Endothelial cell of umbilical vein (primary cell): ENCODE data around the gene PCDHGA6. TPM values are rescaled to one million over a fixed set of nuclear protein-coding genes. Genes with fewer than 3 reads are reported as not detected.

Experiments
- BruUV-seq: library from RNA; stranded (reverse); fragments of 400-500 nt; replicated peaks from 2 replicates; lab custom pipeline; 2021; lab: Mats Ljungman, UMichigan
- CTCF ChIA-PET: fragments of 300-600, 350-600 bp; sonication (Branson Sonifier 250); formaldehyde crosslinking; loops from one replicate; lab custom pipeline; 2021; ENCODE audit warnings: antibody characterized with exemption, inconsistent platforms; lab: Charles Lee
- POLR2A ChIA-PET: fragments of 300-600, 350-600 bp; sonication (Branson Sonifier 250); formaldehyde crosslinking; loops from one replicate; lab custom pipeline; 2021; ENCODE audit warnings: antibody characterized with exemption, inconsistent platforms; lab: Charles Lee
- DNase-seq: peaks from one replicate; pipeline ENCODE4 v3.0.0-alpha.2; 2011; ENCODE audit warnings: low read depth, low spot score
- FAIRE-seq: peaks from 2 replicates; lab custom pipeline; 2011; peaks lifted over from hg19 to GRCh38; lab: Jason Lieb, UNC
- H2AFZ ChIP-seq: 2 replicates; pipeline ENCODE4 v1.6.0; 2012; ENCODE audit warnings: low read depth, low read length, control low read depth, inconsistent platforms
- H3K27ac ChIP-seq: 2 replicates; pipeline ENCODE4 v1.5.1; 2011; ENCODE audit warnings: low read depth, mild to moderate bottlenecking, control low read depth, low read length, moderate library complexity; ENCODE audit not compliant: insufficient read depth
- H3K27me3 ChIP-seq, 2 experiments: 2 replicates each; pipeline versions ENCODE4 v1.6.0 to v1.6.1; 2011; ENCODE audit warnings: low read length in 2 of 2, mixed read lengths in 1 of 2; ENCODE audit not compliant: control insufficient read depth in 2 of 2, insufficient read depth in 2 of 2
- H3K36me3 ChIP-seq, 2 experiments: 2 replicates in 1 of 2; 3 replicates in 1 of 2; pipeline ENCODE4 v1.5.1; 2011; ENCODE audit warnings: low read length in 2 of 2, mild to moderate bottlenecking in 1 of 2, moderate library complexity in 1 of 2; ENCODE audit not compliant: control insufficient read depth in 2 of 2, insufficient read depth in 2 of 2; ENCODE audit errors: extremely low read depth in 1 of 2
- H3K4me1 ChIP-seq: 3 replicates; pipeline ENCODE4 v1.5.1; 2011; ENCODE audit warnings: mild to moderate bottlenecking, low read length; ENCODE audit not compliant: control insufficient read depth, insufficient read depth; ENCODE audit errors: extremely low read depth
- H3K4me2 ChIP-seq: 2 replicates; pipeline ENCODE4 v1.6.1; 2011; ENCODE audit warnings: low read length, control low read depth, mixed read lengths; ENCODE audit not compliant: insufficient read depth
- H3K4me3 ChIP-seq, 3 experiments: fragments of 200-600 bp in 1 of 3; sonication (generic), shearing (Covaris generic) in 1 of 3; replicated peaks in 1 of 3; 2 replicates each; pipeline ENCODE4 v1.5.1; 2011 to 2016; ENCODE audit warnings: control low read depth in 3 of 3, low read length in 3 of 3, mild to moderate bottlenecking in 2 of 3, inconsistent platforms in 1 of 3, low read depth in 1 of 3, moderate library complexity in 1 of 3; ENCODE audit not compliant: insufficient read depth in 1 of 3
- H3K79me2 ChIP-seq: 2 replicates; pipeline ENCODE4 v1.6.0; 2012; ENCODE audit warnings: low read length, inconsistent platforms; ENCODE audit not compliant: control insufficient read depth, insufficient read depth
- H3K9ac ChIP-seq: replicated peaks from 2 replicates; pipeline ENCODE3; 2011; ENCODE audit warnings: low read length, control low read depth; ENCODE audit not compliant: insufficient read depth; ENCODE audit errors: extremely low read depth
- H3K9me1 ChIP-seq: replicated peaks from 3 replicates; pipeline ENCODE4 v1.6.0; 2011; ENCODE audit warnings: mild to moderate bottlenecking, low read length; ENCODE audit not compliant: control insufficient read depth, insufficient read depth; ENCODE audit errors: extremely low read depth
- H3K9me3 ChIP-seq: replicated peaks from 2 replicates; pipeline ENCODE4 v1.5.1; 2012; ENCODE audit warnings: low read length, inconsistent platforms; ENCODE audit not compliant: control insufficient read depth, insufficient read depth
- H4K20me1 ChIP-seq: replicated peaks from 2 replicates; pipeline ENCODE3; 2011; ENCODE audit warnings: mild to moderate bottlenecking, low read length; ENCODE audit not compliant: control insufficient read depth, insufficient read depth; ENCODE audit errors: extremely low read depth
- CTCF ChIP-seq, 2 donors: IDR thresholded peaks; 1 replicate in 1 of 2; 2 replicates in 1 of 2; pipeline ENCODE4 v1.5.1; 2011; ENCODE audit warnings: low read length in 2 of 2, mild to moderate bottlenecking in 2 of 2, moderate library complexity in 2 of 2, control low read depth in 1 of 2, inconsistent platforms in 1 of 2, low read depth in 1 of 2; ENCODE audit not compliant: insufficient read depth in 1 of 2; ENCODE audit errors: extremely low read depth in 1 of 2
- EZH2 ChIP-seq: IDR thresholded peaks from 2 replicates; pipeline ENCODE4 v1.6.1; 2012; ENCODE audit warnings: borderline replicate concordance, low read depth, mild to moderate bottlenecking, moderate library complexity, low read length, inconsistent platforms; ENCODE audit not compliant: severe bottlenecking
- FOS ChIP-seq: IDR thresholded peaks from 2 replicates; pipeline ENCODE4 v1.6.1; 2011; ENCODE audit warnings: mild to moderate bottlenecking, low read length, moderate library complexity, borderline replicate concordance; ENCODE audit not compliant: insufficient read depth
- GATA2 ChIP-seq: IDR thresholded peaks from 2 replicates; pipeline ENCODE4 v1.7.0; 2011; ENCODE audit warnings: low read depth, mild to moderate bottlenecking, moderate library complexity, mixed read lengths, low read length; ENCODE audit not compliant: insufficient read length, insufficient read depth
- JUN ChIP-seq: IDR thresholded peaks from 2 replicates; pipeline ENCODE4 v1.6.1; 2011; ENCODE audit warnings: borderline replicate concordance, low read depth; ENCODE audit not compliant: insufficient read length, insufficient read depth
- MAX ChIP-seq: IDR thresholded peaks from 2 replicates; pipeline ENCODE4 v1.6.1; 2011; ENCODE audit not compliant: insufficient read depth, insufficient read length
- MYC ChIP-seq: IDR thresholded peaks from one replicate; pipeline ENCODE4 v1.6.1; 2011; ENCODE audit warnings: mild to moderate bottlenecking, low read depth, low read length
- POLR2A ChIP-seq: IDR thresholded peaks from 2 replicates; pipeline ENCODE4 v1.6.1; 2012; ENCODE audit warnings: low read depth, mild to moderate bottlenecking, control low read depth, low read length
- POLR2AphosphoS5 ChIP-seq: IDR thresholded peaks from 2 replicates; pipeline ENCODE4 v1.6.1; 2012; ENCODE audit warnings: low read depth, mild to moderate bottlenecking, control low read depth, low read length, moderate library complexity; ENCODE audit not compliant: insufficient read depth
- dilution Hi-C: fragments of 300-500 bp; cut with MboI; formaldehyde crosslinking; loops from one replicate; pipeline ENCODE4 v1.15.0; 2019; ENCODE audit warnings: low sequenced_read_pairs; ENCODE audit not compliant: extremely low pct_ligation_motif_present
- intact Hi-C: fragments of 100-400 bp; cut with micrococcal nuclease; formaldehyde crosslinking; loops from one replicate; pipeline ENCODE4 v1.10.0; 2022
- polyA plus RNA-seq, 4 experiments: library from polyadenylated mRNA; depleted of rRNA in 3 of 4; stranded (reverse) in 3 of 4; unstranded in 1 of 4; fragments of >200 nt; gene quantifications; 2 replicates each; pipeline versions ENCODE4 v1.2.1 to v1.2.3, GENCODE V29; 2011 to 2012; ENCODE audit warnings: missing spikeins in 1 of 4
- total RNA-seq: library from RNA; stranded (reverse); gene quantifications from 2 replicates; pipeline ENCODE4 v1.2.3, GENCODE V29; 2021

PCDHGA6 gene
- total and polyA plus RNA-seq, 2 donors (not counting 3 experiments of a cell fraction or from before 2014, with no cell fraction given), result 2.6 to 2.7 TPM

GRCh38 chr5:141371572-141372475 is 1.9 kb upstream of the PCDHGA6 start:
- intact Hi-C loops, result loop anchor here (5.0 kb wide), 1 partner anchor 50 kb away; the partner anchor contains the start of gene PCDHGA11
- no peak overlapping the region for H3K9ac ChIP-seq
- H3K4me3 ChIP-seq, result no peak overlapping the region
- TF ChIP-seq MYC, result no peak
- TF ChIP-seq FOS, result no peak
- no peak for TF ChIP-seq MAX
- TF ChIP-seq POLR2AphosphoS5, result no peak
- no peak for TF ChIP-seq CTCF (IDR thresholded peaks at IDR 0.05; ENCODE audit: extremely low read depth in 1 of 2, insufficient read depth in 1 of 2, low read depth in 1 of 2, low read length in 2 of 2)
- TF ChIP-seq JUN, result no peak
- no peak for TF ChIP-seq EZH2
- no peak for TF ChIP-seq POLR2A
- TF ChIP-seq GATA2, result no peak
- no peaks in the 10 kb centered on the region for H3K9me1 ChIP-seq
- H3K27ac ChIP-seq, result no peak overlapping the region
- no peak for FAIRE-seq
- peaks cover 32 to 82% of the 10 kb centered on the region in 2 experiments for H3K27me3 ChIP-seq
- no peak for DNase-seq
- no peaks in the 10 kb centered on the region for H3K79me2 ChIP-seq
- BruUV-seq, result no TSS peak
- no peaks in the 10 kb centered on the region for H4K20me1 ChIP-seq
- no peak overlapping the region for H3K4me2 ChIP-seq
- H3K36me3 ChIP-seq, result no peaks in the 10 kb centered on the region
- H3K4me1 ChIP-seq, result no peaks in the 10 kb centered on the region
- CTCF ChIA-PET, result interaction anchor here (1.0 to 3.5 kb wide), 10 partner anchors 9 to 192 kb away, joined by 3 to 57 read pairs (median 10); partner anchors contain the start of genes PCDHB14, PCDHGA10, PCDHGA11 and PCDHGA4
- no peak overlapping the region for H2AFZ ChIP-seq
- H3K9me3 ChIP-seq, result no peaks in the 10 kb centered on the region
- dilution Hi-C loops, result no loop called here
- POLR2A ChIA-PET, result no interaction called here
